Right lobe of liver (tissue), 6 donors: Measurements from ENCODE around the gene FSTL3. TPM values are rescaled to one million over a fixed set of nuclear protein-coding genes. Genes with fewer than 3 reads are reported as not detected.

Experiments used
- ATAC-seq, 4 donors: fragments of 200-7000 bp; cut with Tn5 transposase; one replicate each; pipeline ENCODE4 v1.9.1; 2020; ENCODE audit warnings: mild to moderate bottlenecking in 4 of 4, moderate library complexity in 4 of 4
- DNase-seq, 3 donors: peaks; one replicate each; pipeline ENCODE4 v3.0.0-alpha.2; 2020
- H3K27ac ChIP-seq, 3 donors: fragments of 200-600 bp; one replicate each; pipeline ENCODE4 v1.8.0; 2022
- H3K27me3 ChIP-seq, 2 donors: fragments of 200-600 bp; one replicate each; pipeline ENCODE4 v1.8.0; 2022
- H3K36me3 ChIP-seq, 4 donors: fragments of 200-600 bp; sonication (generic) in 1 of 4; one replicate each; pipeline versions ENCODE4 v1.5.1 to v1.8.0; 2017 to 2022; ENCODE audit warnings: control low read depth in 1 of 4
- H3K4me1 ChIP-seq, 4 donors: fragments of 200-600 bp; sonication (generic) in 1 of 4; one replicate each; pipeline versions ENCODE4 v1.5.1 to v1.8.0; 2017 to 2022; ENCODE audit warnings: control low read depth in 1 of 4
- H3K4me3 ChIP-seq, 3 donors: fragments of 200-600 bp; one replicate each; pipeline ENCODE4 v1.8.0; 2022
- H3K9me3 ChIP-seq, 4 donors: fragments of 200-600 bp; sonication (generic) in 1 of 4; one replicate each; pipeline versions ENCODE4 v1.5.1 to v1.8.0; 2017 to 2022; ENCODE audit warnings: control low read depth in 1 of 4
- POLR2A ChIP-seq: fragments of 450-650 bp; IDR thresholded peaks from one replicate; pipeline ENCODE4 v1.6.1; 2017; ENCODE audit warnings: antibody characterized with exemption, mild to moderate bottlenecking
- WGBS: methylation state at CpG from one replicate; pipeline ENCODE4 v1.1.6; 2018; ENCODE audit warnings: low coverage, low lambda C conversion rate; ENCODE audit not compliant: insufficient coverage; ENCODE audit errors: missing lambda C conversion rate; 5-methylcytosine and 5-hydroxymethylcytosine counted together
- intact Hi-C, 2 donors: fragments of 100-400 bp; cut with DNase I; formaldehyde crosslinking; loops; one replicate each; pipeline versions ENCODE4 v1.11.2 to v1.14.1; 2022
- total RNA-seq, 6 experiments: library from RNA; depleted of rRNA in 2 of 6; stranded (reverse); fragments of >200 nt in 2 of 6; fragmentation: NEBNext Ultra II Directional in 3 of 6; extraction: Animal tissue kit (Norgen Biotek cat#: 25700) in 3 of 6; gene quantifications; one replicate each; pipeline versions ENCODE4 v1.1.0 to v1.2.4, GENCODE V29; 2016 to 2023
- TF ChIP-seq, protein P1 (sequence below), 4 donors: fragments of 200-600 bp in 3 of 4; fragments of 450-650 bp in 1 of 4; IDR thresholded peaks; one replicate each; pipeline versions ENCODE4 v1.5.1 to v1.8.0; 2016 to 2022; ENCODE audit warnings: antibody characterized with exemption in 4 of 4, mild to moderate bottlenecking in 2 of 4
- donor health status: DM: no; HTN: yes; CAD: no.
- donor health status: DM: no; HTN: no; CAD: no.
- donor health status: DM: no; HTN: no; CAD: no.
- donor health status: DM: no; HTN: yes; CAD: no.
- donor health status: DM: no; HTN: yes; CAD: no.

FSTL3 gene
- total RNA-seq, 6 experiments from 2014 or later: 4.2 to 18.7 (median 10.4) TPM

DNA sequence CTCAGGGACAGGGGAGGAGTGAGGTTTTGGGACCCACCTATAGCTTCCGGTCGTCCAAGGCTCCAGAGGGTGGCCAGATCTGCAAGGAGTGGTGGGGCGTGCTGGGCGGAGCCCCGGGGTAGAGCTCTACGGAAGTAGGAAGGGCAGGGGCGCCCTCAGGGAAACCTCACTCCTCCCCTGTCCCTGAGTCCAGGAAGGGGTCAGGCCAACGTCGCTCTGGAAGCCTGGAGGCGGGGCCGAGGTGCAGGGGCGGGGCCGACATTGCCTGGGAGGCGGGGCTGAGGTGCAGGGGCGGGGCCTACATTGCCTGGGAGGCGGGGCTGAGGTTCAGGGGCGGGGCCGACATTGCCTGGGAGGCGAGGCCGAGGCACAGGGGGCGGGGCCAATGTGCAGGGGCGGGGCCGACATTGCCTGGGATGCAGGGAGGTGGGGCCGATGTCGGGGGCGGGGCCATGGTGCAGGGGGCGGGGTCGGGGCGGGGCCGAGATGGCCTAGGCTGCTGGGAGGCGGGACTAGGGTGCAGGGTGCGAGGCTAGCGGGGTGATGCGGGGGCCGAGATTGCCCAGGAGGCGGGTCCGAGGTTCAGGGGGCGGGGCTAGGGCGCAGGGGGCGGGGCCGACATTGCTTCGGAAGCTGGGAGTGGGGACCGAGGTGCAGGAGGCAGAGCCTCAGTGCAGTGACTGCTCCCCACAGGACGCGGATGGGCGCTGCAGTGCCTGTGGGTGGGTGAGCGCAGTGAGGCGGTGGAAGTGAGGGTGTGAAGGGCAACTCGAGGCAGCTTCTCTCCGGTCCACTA, 27.7 kb downstream of the FSTL3 start:
- no peaks in the 10 kb centered on the region for H3K27me3 ChIP-seq
- peak; percentile 77 to 88 (median 87) for DNase-seq
- TF ChIP-seq, protein P1, sequence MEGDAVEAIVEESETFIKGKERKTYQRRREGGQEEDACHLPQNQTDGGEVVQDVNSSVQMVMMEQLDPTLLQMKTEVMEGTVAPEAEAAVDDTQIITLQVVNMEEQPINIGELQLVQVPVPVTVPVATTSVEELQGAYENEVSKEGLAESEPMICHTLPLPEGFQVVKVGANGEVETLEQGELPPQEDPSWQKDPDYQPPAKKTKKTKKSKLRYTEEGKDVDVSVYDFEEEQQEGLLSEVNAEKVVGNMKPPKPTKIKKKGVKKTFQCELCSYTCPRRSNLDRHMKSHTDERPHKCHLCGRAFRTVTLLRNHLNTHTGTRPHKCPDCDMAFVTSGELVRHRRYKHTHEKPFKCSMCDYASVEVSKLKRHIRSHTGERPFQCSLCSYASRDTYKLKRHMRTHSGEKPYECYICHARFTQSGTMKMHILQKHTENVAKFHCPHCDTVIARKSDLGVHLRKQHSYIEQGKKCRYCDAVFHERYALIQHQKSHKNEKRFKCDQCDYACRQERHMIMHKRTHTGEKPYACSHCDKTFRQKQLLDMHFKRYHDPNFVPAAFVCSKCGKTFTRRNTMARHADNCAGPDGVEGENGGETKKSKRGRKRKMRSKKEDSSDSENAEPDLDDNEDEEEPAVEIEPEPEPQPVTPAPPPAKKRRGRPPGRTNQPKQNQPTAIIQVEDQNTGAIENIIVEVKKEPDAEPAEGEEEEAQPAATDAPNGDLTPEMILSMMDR (IDR thresholded peaks at IDR 0.05): no peak
- peak; percentile 41 for TF ChIP-seq POLR2A
- ATAC-seq: peak; percentile 82 to 88 (median 86)
- H3K27ac ChIP-seq: no peak overlapping the region
- no peak overlapping the region for H3K4me3 ChIP-seq
- H3K4me1 ChIP-seq: no peaks in the 10 kb centered on the region
- no peaks in the 10 kb centered on the region for H3K36me3 ChIP-seq
- 4% methylated on average over 21 of the region's 50 CpGs for whole genome bisulfite sequencing
- H3K9me3 ChIP-seq: no peaks in the 10 kb centered on the region
- intact Hi-C loops: no loop called here

DNA sequence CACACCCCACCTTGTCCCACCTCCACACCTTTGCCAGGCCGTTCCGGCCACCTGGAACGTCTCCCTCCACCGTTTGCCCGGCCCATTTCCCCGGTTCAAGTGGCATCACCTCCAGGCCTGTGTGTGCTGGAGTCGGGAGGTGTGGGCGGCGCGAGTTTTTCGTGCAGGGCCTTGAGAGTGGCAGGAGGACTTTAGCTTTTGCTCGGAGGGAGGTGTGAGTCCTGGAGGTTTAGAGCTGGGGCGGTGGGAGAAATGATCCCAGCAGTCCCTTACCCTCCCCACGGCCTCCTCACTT, 28.2 kb downstream of the FSTL3 start:
- Histone ChIP-seq H3K4me1 (no peaks in the 10 kb centered on the region), H3K4me3 (no peak overlapping the region), H3K36me3 (no peaks in the 10 kb centered on the region), H3K9me3 (no peaks in the 10 kb centered on the region), H3K27ac (no peak overlapping the region), H3K27me3 (no peaks in the 10 kb centered on the region)
- intact Hi-C loops: no loop called here
- WGBS: 29% methylated on average over 7 of the region's 14 CpGs
- no peak for DNase-seq
- ATAC-seq: no peak
- TF ChIP-seq POLR2A: no peak

DNA sequence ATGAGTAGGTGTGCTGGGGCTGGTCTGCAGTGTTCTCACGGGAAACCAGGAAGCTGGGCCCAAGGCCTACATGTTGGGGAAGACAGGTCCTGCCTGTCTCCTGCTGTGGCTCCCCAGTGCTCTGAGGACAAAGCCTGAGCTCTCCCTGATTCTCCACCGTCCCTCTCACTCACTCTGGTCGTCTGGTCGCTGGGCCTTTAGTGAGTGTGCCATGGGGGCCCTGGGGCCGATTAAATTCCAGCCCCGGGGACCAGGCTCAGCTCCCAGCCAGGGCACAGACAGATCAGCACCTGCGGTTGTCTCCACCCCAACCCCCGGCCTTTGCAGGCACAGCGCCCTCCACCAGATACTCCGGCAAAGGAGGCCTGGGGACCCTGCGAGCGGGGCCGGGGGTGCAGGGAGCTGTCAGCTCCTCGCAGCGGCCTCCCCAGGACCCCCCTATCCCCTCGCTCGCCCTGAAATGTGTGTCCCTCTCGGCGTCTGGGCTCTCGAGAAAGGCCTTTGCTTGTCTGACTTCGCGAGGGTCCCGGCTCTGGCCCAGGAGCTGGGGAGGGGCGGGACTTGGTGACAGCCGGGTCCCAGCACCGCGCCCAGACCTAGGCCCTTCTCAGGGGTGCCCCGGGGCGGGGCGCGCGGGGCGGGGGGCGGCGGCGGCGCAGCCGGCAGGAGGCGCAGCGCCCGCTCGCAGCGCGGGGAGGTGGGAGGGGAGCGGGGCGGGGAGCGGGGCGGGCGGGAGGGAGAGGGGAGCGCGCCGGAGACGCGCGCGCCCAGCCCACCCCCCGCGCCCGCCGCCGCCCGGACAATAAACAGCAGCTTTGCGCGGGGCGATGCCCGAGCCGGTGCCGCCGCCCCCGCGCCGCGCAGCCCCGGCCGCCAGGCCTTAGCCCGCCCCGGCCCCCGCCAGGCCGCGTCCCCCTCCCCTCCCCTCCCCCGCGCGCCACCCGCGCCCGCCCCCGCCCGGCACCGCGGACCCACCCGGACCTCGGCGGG, 32.3 kb downstream of the FSTL3 start, which contains the start of gene PALM:
PALM (plus strand) TSS at position 782 of the 990 bp plus-strand sequence. CDS start 212 bp downstream, outside the sequence.
- intact Hi-C loops: no loop called here
- DNase-seq (no peak), ATAC-seq (no peak)
- Histone ChIP-seq H3K27me3 (no peaks in the 10 kb centered on the region), H3K27ac (peak within 1 kb of the TSS; percentile 21 to 57 (median 40)), H3K36me3 (no peaks in the 10 kb centered on the region), H3K9me3 (no peaks in the 10 kb centered on the region), H3K4me1 (no peaks in the 10 kb centered on the region), H3K4me3 (peak within 1 kb of the TSS; percentile 27 to 44 (median 33))
- no peak for TF ChIP-seq POLR2A
- TF ChIP-seq, protein P1 (IDR thresholded peaks at IDR 0.05): peak in 1 of 4 donors; percentile 16
- 35% methylated on average over 13 of the region's 93 CpGs for WGBS

DNA sequence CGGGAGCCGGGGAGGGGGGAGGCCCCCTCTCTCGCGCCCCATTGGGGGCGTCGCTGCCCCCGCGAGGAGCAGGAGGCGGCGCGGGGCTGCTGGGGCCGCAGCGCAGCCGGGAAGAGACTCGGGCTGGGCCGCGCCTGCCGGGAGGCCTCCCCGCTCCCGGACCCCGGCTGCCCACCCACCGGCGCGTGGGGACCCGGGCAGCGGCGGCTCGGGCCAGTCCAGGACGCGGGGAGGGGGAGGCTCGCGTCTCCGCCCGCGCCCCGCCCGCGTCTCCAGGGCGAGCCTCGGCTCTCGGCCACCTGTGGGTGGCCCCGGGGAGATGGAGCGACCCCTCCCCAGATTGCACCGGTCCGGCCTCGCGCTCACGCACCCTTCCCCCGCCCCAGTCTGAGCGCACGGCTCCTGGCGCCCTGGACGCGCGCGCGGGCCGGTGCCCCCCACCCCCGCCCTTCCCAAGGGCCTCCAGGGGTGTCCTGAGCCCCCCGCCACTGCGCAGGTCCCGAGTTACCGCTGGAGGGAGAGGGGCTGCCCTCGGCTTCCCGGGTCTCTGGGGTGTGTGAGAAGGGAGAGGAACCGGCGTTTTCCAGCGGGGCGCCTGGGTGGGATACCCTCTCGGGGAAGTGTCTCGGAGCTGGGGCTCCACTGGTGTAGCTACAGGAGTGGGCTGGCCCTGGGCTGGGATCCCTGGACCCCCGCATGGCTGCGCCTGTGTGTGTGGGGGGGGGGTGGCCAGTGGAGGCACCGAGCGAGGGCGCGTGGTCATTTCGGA, 33.2 kb downstream of the FSTL3 start:
- no peak for TF ChIP-seq POLR2A
- TF ChIP-seq, protein P1 (IDR thresholded peaks at IDR 0.05): no peak
- intact Hi-C loops: no loop called here
- peak overlapping the region; percentile 27 to 44 (median 33) for H3K4me3 ChIP-seq
- WGBS: no CpG with 5 or more reads among the region's 78 CpGs
- no peaks in the 10 kb centered on the region for H3K4me1 ChIP-seq
- peak overlapping the region in 2 of 3 donors; percentile 40 to 57 for H3K27ac ChIP-seq
- ATAC-seq (peak in 1 of 4 donors; percentile 18), DNase-seq (no peak)
- H3K27me3 ChIP-seq: no peaks in the 10 kb centered on the region
- no peaks in the 10 kb centered on the region for H3K9me3 ChIP-seq
- H3K36me3 ChIP-seq: no peaks in the 10 kb centered on the region
